Ishikawa (cell line): Measurements from ENCODE around the gene NSD2.

Experiments used
- CREB1 ChIP-seq: IDR thresholded peaks from 2 replicates; pipeline ENCODE4 v1.6.1; 2012; ENCODE audit warnings: low read depth
- MAX ChIP-seq: IDR thresholded peaks from 2 replicates; pipeline ENCODE4 v1.6.1; 2012
- REST ChIP-seq: IDR thresholded peaks from 2 replicates; pipeline ENCODE4 v1.6.1; 2012; ENCODE audit warnings: low read depth, mild to moderate bottlenecking

- TF ChIP-seq MAX (no peak), REST (no peak), CREB1 (no peak)
Measured at GRCh38 chr4:1826531-1827350, 44.5 kb upstream of the NSD2 start.
